ENCODE data around the gene ARHGAP15.

ARHGAP15 gene

GRCh38 chr2:143725400-143725799 is 596.2 kb downstream of the ARHGAP15 start:
- DNase-seq (ENCODE audit: low spot score): no peak

DNA sequence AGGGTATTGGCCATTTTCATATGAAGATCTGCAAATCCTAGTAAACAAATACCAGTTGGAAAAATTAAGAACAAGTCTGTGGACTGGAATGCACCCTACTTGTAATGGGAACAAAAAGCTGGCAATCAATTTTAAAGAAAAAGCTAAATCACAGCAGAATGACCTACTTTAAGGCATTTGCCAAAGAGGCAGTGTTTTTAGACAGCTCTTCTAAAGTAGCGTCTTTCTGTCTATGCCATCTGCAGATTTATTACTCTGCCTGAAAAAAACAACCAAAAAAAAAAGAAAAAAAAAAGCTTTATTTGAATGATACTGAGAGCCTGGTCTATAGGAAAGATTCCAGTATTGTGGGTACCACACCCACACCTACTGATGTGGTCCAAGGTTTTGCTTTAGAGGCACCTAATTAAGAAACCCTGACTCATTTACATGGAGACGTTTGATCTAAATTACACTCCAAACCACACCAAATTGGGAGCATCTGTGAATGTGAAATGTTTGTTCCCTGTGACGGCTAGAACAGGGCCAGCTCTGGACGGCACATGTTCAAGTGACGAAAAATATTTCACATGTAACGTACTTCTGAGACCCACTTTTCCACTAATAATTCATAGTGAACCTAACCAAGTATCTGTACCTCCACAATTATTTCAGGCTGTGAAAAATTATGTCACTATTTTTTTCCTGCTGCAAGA is 597.1 kb downstream of the ARHGAP15 start:
- DNase-seq (ENCODE audit: low spot score): no peak

- DNase-seq (ENCODE audit: low spot score): no peak
These were observed 599.3 kb downstream of the ARHGAP15 start for GRCh38 chr2:143728498-143728897.

DNA sequence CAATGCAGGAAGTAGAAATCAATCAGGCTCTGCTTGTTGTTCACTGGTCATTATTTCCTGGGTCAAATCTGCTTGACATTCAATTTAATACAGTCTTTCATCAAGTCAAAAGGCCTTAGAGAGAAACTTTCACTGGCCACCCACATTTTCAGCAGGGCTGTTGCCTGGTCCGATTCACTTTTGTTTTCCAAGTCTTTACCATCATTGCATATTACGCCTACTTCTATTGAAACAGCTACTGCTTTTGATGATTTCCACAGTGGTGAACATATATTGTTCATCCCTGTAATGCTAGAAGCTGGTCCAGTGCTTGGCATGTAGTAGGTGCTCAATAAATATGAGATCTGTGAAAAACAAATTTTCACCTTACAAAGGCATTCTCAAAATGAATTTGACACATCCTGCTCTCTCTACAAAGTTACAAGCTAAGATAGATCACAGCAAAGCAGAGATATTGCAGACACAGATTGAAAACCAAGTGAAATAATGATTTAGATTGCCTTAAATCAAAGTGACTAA is 600.1 kb downstream of the ARHGAP15 start:
- no peak for DNase-seq (ENCODE audit: low spot score)

DNA sequence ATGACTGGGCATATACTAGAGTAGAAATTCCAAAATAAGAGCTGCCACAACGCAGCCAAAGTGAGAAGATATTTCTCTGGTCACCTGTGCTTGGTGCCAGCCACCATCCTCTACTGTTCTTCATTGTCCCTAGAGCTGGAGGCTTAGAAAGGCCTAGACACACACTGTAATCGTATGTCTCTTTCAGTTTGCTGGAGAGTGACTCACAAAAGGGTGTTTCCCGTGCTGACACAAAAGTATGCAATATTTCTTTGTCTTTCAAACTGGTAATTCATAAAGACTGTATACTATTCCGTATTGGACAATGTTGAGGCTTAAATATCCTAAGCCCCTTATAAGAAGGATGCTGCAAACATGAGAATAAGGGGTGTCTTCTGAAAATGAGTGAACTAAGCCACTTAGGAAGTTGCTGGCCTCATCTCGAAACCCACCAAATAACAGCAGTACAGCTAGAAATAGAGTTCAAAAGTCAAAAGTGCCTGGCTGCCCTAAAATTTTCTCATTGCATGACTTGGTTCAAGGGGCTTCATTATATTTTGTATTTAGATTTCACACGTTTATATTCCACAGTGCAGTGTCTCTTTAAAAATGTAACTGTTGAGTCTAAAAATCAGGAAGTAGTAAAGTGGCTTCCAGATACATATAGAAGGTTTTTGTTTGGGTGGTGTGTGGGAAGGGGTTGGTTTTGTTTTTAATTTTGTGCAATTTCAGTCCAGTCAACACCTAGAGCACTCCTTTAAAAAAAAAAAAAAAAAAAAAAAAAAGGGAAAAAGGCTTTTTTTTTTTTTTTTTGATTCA is 601.1 kb downstream of the ARHGAP15 start:
- DNase-seq (ENCODE audit: low spot score): no peak

DNA sequence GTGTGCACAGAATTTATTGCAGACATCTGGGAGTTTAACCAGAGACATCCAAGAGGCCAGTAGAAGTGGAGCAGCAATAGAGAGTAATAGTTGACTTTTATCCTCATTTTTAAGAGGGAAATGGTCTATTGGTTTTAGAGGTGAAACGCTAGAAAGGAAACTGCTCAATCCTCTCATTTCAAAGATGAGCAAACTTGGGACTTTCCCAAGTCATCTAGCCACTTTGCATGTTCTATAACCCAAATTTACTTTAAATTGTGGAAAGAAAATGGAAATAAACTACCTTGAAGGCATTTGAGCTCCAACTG is 601.7 kb downstream of the ARHGAP15 start:
- DNase-seq (ENCODE audit: low spot score): no peak

GRCh38 chr2:143732076-143732475 is 602.9 kb downstream of the ARHGAP15 start:
- DNase-seq (ENCODE audit: low spot score): no peak

- DNase-seq (ENCODE audit: low spot score): no peak
These were observed 603.7 kb downstream of the ARHGAP15 start for GRCh38 chr2:143732871-143733270.

GRCh38 chr2:143734507-143734906 is 605.3 kb downstream of the ARHGAP15 start:
- no peak for DNase-seq (ENCODE audit: low spot score)

- DNase-seq (ENCODE audit: low spot score): no peak
These were observed 607.7 kb downstream of the ARHGAP15 start for GRCh38 chr2:143736904-143737303.

GRCh38 chr2:143740431-143740830 is 611.2 kb downstream of the ARHGAP15 start:
- DNase-seq (ENCODE audit: low spot score): no peak

GRCh38 chr2:143741205-143741604 is 612.0 kb downstream of the ARHGAP15 start:
- DNase-seq (ENCODE audit: low spot score): no peak

DNA sequence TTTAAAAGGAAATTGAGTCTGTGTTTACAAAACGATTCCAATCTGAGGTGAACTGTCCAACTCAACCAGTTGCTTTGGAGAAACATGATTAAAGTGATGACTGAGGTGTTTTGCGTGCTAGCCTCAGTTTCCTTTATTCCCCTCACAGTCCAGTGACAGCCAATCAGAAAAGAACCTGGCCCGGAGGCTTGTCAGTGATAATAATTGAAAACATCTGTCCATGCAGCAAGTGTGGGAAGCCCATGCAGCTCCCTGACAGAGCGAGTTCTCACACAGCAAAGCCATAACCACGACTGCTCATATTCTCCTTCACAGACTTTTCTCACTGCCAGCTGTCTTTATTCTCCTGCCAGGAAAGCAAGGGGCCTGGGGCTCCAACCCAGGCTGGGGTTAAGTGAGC is 613.4 kb downstream of the ARHGAP15 start:
- DNase-seq (ENCODE audit: low spot score): no peak

GRCh38 chr2:143744114-143744513 is 614.9 kb downstream of the ARHGAP15 start:
- no peak for DNase-seq (ENCODE audit: low spot score)

GRCh38 chr2:143745060-143745459 is 615.8 kb downstream of the ARHGAP15 start:
- DNase-seq (ENCODE audit: low spot score): no peak

DNA sequence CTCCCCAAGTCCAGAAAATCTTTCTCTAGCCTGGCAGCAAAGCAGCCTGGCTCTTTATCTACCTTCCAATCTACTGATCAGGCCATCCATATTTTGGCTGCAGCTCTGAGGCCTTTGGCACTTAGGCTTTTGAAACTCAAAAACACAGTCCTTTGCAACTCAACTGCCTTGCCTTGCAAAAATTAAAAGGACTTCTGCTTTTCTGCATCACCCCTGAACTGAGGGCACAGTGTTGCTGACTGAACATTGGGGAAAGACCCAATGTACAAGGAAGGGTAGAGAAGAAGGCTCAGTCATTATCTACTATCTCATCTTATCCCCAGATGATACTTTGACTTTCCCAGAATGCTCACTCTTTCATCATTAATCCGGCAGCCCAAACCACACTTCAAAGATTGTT is 625.5 kb downstream of the ARHGAP15 start:
- DNase-seq (ENCODE audit: low spot score): no peak

GRCh38 chr2:143758629-143759330 is 629.6 kb downstream of the ARHGAP15 start:
- DNase-seq (ENCODE audit: low spot score): no peak

DNA sequence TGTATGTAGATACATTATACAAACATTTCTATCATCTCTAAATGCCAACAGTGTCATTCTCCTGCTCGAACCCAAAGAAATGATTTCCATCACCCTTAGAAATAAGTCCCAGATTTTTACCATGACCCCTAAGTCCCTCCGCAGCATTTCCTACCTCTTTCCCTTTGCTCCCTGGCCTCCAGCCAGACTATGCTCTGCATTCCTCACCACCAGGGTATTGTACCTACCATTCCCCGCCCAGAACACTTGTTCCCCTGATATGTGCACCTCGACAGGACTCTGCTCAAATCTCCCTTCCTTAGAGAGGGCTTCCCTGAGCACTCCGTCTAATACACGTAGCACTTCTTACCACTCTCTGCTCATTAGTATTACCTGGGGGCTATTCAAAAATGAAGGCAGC is 630.2 kb downstream of the ARHGAP15 start:
- DNase-seq (ENCODE audit: low spot score): no peak

DNA sequence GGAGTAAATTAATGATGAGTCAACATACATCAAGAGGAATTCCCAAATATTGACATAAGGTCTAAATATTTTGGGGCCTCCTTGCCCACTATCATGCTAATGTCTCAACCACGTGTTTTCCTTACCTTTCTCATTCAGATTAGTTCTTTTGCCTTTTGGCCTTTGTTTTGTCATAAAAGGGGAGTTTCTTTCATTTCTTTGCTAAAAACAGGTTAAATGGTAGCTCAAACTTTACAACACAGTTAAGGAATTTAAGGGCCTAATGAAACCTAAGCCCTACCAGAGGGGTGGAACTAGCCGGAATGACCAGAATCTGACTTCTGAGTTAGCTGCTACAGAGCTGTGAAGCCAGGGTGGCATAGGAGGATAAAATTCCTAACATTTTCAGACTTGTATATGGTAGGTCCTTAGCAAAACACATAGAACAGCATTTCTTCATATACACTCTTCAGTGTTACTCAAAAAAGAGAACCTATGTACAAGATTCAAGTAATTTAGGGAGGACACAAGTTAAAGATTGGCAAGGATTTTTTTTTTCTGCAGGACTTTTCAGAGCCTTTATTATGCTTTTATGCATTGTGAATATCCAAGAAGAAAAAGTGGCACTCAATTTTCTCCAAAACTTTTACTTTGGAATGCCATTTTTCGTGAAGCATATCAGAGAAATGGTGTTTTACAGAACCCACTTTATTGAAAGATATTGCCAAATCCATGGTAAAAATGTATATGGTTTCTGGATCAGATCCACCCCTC is 633.1 kb downstream of the ARHGAP15 start:
- DNase-seq (ENCODE audit: low spot score): no peak

DNA sequence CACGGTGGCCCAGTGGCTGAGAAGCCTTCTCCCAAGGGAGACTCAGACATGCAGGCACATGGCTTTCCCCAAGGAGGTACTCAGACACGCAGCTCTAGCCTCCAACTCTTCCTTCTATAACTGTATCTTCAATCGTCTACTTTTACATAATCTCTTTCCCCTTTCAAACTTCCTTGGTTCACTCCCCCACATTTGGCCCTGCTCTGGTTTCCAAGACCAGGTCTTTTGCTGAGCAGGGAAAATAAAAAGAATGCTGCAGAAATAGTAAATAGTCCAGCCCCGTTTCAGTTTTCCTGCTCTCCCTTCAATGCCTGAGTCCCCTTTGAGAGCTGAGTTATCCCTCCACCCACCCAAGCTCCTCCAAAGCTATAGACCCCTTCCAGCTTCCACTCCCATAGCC is 635.0 kb downstream of the ARHGAP15 start:
- no peak for DNase-seq (ENCODE audit: low spot score)

GRCh38 chr2:143764706-143765105 is 635.5 kb downstream of the ARHGAP15 start:
- no peak for DNase-seq (ENCODE audit: low spot score)

DNA sequence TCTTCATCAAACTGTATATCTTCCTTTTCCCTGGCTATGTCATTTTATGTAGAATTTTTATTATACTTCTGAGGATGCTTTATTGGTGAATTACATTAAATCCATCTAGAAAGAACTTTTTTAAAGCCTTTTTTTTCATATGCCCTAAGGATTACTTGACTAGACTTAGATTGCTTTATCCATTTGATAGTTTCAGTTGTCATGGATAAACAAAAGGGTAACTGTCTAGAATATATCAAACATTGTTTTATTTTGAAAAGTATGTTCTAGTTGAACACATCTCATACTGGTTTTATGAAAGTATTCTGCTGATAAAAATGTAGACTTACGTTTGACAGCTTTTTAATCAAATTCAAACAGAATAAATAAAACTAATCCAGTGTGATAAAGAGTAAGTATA is 639.8 kb downstream of the ARHGAP15 start:
- DNase-seq (ENCODE audit: low spot score): no peak

Data from hepatic stellate cell (primary cell).